ENCODE results near the gene KRTAP10-3. TPM values are rescaled to one million over a fixed set of nuclear protein-coding genes. Genes with fewer than 3 reads are reported as not detected.
A peak's percentile ranks its signal among the peaks of the same experiment; 100 is the strongest.
"Not testable (repeated sequence)": the region's sequence is repeated elsewhere in the genome, so short reads cannot be mapped to it uniquely, and the experiment has no call there.

Gene KRTAP10-3
- total and polyA plus RNA-seq, 11 donors, result not detected

DNA sequence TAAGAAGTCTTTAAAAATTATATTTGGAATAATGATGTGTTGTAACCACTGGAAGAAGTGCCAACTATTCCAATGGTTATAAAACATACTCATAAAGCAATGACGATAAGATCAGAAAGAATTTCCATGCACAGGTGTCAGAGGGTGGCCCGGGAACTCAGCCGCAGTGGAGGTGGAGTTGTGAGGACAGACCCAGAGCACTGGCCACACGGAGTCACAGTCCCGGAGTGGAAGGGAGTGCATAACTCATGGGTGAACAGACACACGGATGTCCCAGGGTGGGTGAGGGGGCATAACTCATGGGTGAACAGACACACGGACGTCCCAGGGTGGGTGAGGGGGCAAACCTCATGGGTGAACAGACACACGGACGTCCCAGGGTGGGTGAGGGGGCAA, 17.4 kb upstream of the KRTAP10-3 start:
- 84 to 88% (median 88%) methylated on average over 10 of the region's 10 CpGs for WGBS, 4 donors
- Histone ChIP-seq H3K4me1 (no peaks in the 10 kb centered on the region), H3K9me3 (peaks cover 0 to 36% (median 12%) of the 10 kb centered on the region in 12 donors), H3K27ac (no peak overlapping the region), H3K27me3 (peaks cover 0 to 17% (median 0%) of the 10 kb centered on the region in 9 donors), H3K4me3 (no peak overlapping the region), H3K36me3 (no peaks in the 10 kb centered on the region)
- intact Hi-C loops (cut with DNase I), result no loop called here
- DNase-seq, result no peak
- no peak for ATAC-seq
- TF ChIP-seq CTCF (IDR thresholded peaks at IDR 0.05) (no peak), POLR2A (IDR thresholded peaks at IDR 0.05) (no peak)

GRCh38 chr21:44575307-44576024, 16.9 kb upstream of the KRTAP10-3 start:
- Histone ChIP-seq H3K9me3 (peaks cover 0 to 36% (median 9%) of the 10 kb centered on the region in 12 donors), H3K4me3 (no peak overlapping the region), H3K27me3 (peaks cover 0 to 17% (median 0%) of the 10 kb centered on the region in 9 donors), H3K36me3 (no peaks in the 10 kb centered on the region), H3K27ac (no peak overlapping the region), H3K4me1 (no peaks in the 10 kb centered on the region)
- intact Hi-C loops (cut with DNase I), result no loop called here
- ATAC-seq (no peak), DNase-seq (no peak)
- 83 to 87% (median 86%) methylated on average over 17 to 20 of the region's 20 CpGs for WGBS, 4 donors
- no peak for TF ChIP-seq POLR2A (IDR thresholded peaks at IDR 0.05)
- no peak for TF ChIP-seq CTCF (IDR thresholded peaks at IDR 0.05)

GRCh38 chr21:44574457-44575306, 16.1 kb upstream of the KRTAP10-3 start:
- no peaks in the 10 kb centered on the region for H3K36me3 ChIP-seq
- H3K9me3 ChIP-seq, result peaks cover 0 to 37% (median 9%) of the 10 kb centered on the region in 12 donors
- H3K4me1 ChIP-seq, result no peaks in the 10 kb centered on the region
- no peak for ATAC-seq
- TF ChIP-seq CTCF (IDR thresholded peaks at IDR 0.05) (no peak), POLR2A (IDR thresholded peaks at IDR 0.05) (no peak)
- intact Hi-C loops (cut with DNase I), result no loop called here
- DNase-seq, result no peak
- WGBS, 4 donors, result 38 to 47% (median 42%) methylated on average over 18 to 21 of the region's 21 CpGs
- H3K27me3 ChIP-seq, result peaks cover 0 to 17% (median 0%) of the 10 kb centered on the region in 9 donors
- no peak overlapping the region for H3K27ac ChIP-seq
- H3K4me3 ChIP-seq, result no peak overlapping the region

DNA sequence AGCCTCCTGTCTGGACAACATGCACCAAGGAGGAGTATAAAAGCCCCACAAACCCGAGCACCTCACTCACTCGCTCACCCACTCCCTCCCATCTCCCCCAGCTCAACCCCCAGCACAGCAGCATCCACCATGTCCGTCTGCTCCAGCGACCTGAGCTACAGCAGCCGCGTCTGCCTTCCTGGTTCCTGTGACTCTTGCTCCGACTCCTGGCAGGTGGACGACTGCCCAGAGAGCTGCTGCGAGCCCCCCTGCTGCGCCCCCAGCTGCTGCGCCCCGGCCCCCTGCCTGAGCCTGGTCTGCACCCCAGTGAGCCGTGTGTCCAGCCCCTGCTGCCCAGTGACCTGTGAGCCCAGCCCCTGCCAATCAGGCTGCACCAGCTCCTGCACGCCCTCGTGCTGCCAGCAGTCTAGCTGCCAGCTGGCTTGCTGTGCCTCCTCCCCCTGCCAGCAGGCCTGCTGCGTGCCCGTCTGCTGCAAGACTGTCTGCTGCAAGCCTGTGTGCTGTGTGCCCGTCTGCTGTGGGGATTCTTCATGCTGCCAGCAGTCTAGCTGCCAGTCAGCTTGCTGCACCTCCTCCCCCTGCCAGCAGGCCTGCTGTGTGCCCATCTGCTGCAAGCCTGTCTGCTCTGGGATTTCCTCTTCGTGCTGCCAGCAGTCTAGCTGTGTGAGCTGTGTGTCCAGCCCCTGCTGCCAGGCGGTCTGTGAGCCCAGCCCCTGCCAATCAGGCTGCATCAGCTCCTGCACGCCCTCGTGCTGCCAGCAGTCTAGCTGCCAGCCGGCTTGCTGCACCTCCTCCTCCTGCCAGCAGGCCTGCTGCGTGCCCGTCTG, 15.2 kb upstream of the KRTAP10-3 start, which contains the start of gene KRTAP10-4:
Gene KRTAP10-4, plus strand, starts transcription at position 100 of the 827 bp plus-strand sequence. Its CDS starts 30 bp downstream, at position 130.
- Histone ChIP-seq H3K9me3 (peaks cover 0 to 37% (median 9%) of the 10 kb centered on the region in 12 donors), H3K27me3 (peaks cover 0 to 17% (median 0%) of the 10 kb centered on the region in 9 donors)
- H3K27ac ChIP-seq; H3K36me3 ChIP-seq; intact Hi-C loops (cut with DNase I); H3K4me1 ChIP-seq; H3K4me3 ChIP-seq: not testable (repeated sequence)
- ATAC-seq, result peak in 1 of 4 donors; percentile 44
- peak in 1 of 5 donors; percentile 58 for DNase-seq
- WGBS, 4 donors, result 54 to 73% (median 59%) methylated on average over 15 to 22 of the region's 25 CpGs

Data from heart left ventricle (tissue), 16 donors.